Upper lobe of left lung (tissue), 6 donors: ENCODE data around the gene PTGIS. TPM values are rescaled to one million over a fixed set of nuclear protein-coding genes. Genes with fewer than 3 reads are reported as not detected.

Source experiments
- ATAC-seq, 2 donors: fragments of 200-7000 bp; cut with Tn5 transposase; one replicate each; pipeline ENCODE4 v1.9.1; 2022; ENCODE audit warnings: mild to moderate bottlenecking in 2 of 2, moderate library complexity in 2 of 2; ENCODE audit not compliant: low FRiP score in 2 of 2
- DNase-seq, 2 donors: peaks; one replicate each; pipeline ENCODE4 v3.0.0-alpha.2; 2019 to 2020
- H3K27ac ChIP-seq, 4 donors: fragments of 200-600 bp; sonication (generic); one replicate each; pipeline ENCODE4 v1.5.1; 2016 to 2019
- H3K27me3 ChIP-seq, 4 donors: fragments of 200-600 bp; sonication (generic); one replicate each; pipeline ENCODE4 v1.5.1; 2017 to 2019
- H3K36me3 ChIP-seq, 4 donors: fragments of 200-600 bp; sonication (generic); one replicate each; pipeline ENCODE4 v1.5.1; 2016 to 2019
- H3K4me1 ChIP-seq, 4 donors: fragments of 200-600 bp; sonication (generic); one replicate each; pipeline ENCODE4 v1.5.1; 2018 to 2019
- H3K4me3 ChIP-seq, 4 donors: fragments of 200-600 bp; sonication (generic); one replicate each; pipeline ENCODE4 v1.5.1; 2017 to 2019; ENCODE audit warnings: mild to moderate bottlenecking in 2 of 4, moderate library complexity in 1 of 4
- H3K9me3 ChIP-seq, 4 donors: fragments of 200-600 bp; sonication (generic); one replicate each; pipeline ENCODE4 v1.5.1; 2018 to 2019
- CTCF ChIP-seq, 6 experiments: fragments of 450-650 bp in 4 of 6; fragments of 200-600 bp in 2 of 6; sonication (generic) in 2 of 6; IDR thresholded peaks; one replicate each; pipeline ENCODE4 v1.5.1; 2016 to 2019; ENCODE audit warnings: antibody characterized with exemption in 6 of 6
- EP300 ChIP-seq, 4 donors: sonication (generic); formaldehyde crosslinking; IDR thresholded peaks; one replicate each; pipeline ENCODE4 v1.5.1; 2017; ENCODE audit warnings: antibody characterized with exemption in 4 of 4, control low read depth in 2 of 4
- POLR2A ChIP-seq, 4 donors: fragments of 450-650 bp; IDR thresholded peaks; one replicate each; pipeline ENCODE4 v1.5.1; 2016 to 2017; ENCODE audit warnings: antibody characterized with exemption in 4 of 4, mild to moderate bottlenecking in 2 of 4
- POLR2AphosphoS5 ChIP-seq, 2 donors: sonication (generic); formaldehyde crosslinking; IDR thresholded peaks; one replicate each; pipeline ENCODE4 v1.5.1; 2017; ENCODE audit warnings: antibody characterized with exemption in 2 of 2
- WGBS, 2 donors: methylation state at CpG; one replicate each; pipeline ENCODE4 v1.1.5; 2017 to 2018; 5-methylcytosine and 5-hydroxymethylcytosine counted together
- total RNA-seq, 6 donors: library from RNA; depleted of rRNA in 4 of 6; stranded (reverse); fragments of >200 nt in 4 of 6; gene quantifications; one replicate each; pipeline versions ENCODE4 v1.1.0 to v1.2.1, GENCODE V29; 2016 to 2021
- donor health status: DM: no; HTN: no; CAD: no; lungs with moderate emphysema.
- donor health status: DM: no; HTN: yes; CAD: no; lungs with severe emphysema.

PTGIS gene
- total RNA-seq, 6 donors from 2014 or later: 8.2 to 71.4 (median 18.4) TPM

GRCh38 chr20:49478266-49478665, 89.7 kb downstream of the PTGIS start:
- H3K4me3 ChIP-seq: no peak overlapping the region
- WGBS, 2 donors: 29 to 37% methylated on average over 7 of the region's 7 CpGs
- no peaks in the 10 kb centered on the region for H3K36me3 ChIP-seq
- H3K27me3 ChIP-seq: peaks cover 0 to 14% (median 7%) of the 10 kb centered on the region in 4 donors
- TF ChIP-seq POLR2AphosphoS5 (IDR thresholded peaks at IDR 0.05): no peak
- no peak for TF ChIP-seq CTCF (IDR thresholded peaks at IDR 0.05)
- TF ChIP-seq EP300 (IDR thresholded peaks at IDR 0.05): no peak
- no peak for TF ChIP-seq POLR2A (IDR thresholded peaks at IDR 0.05)
- no peak overlapping the region for H3K27ac ChIP-seq
- ATAC-seq (no peak), DNase-seq (no peak)
- H3K4me1 ChIP-seq: peaks cover 9 to 12% (median 10%) of the 10 kb centered on the region in 4 donors
- no peaks in the 10 kb centered on the region for H3K9me3 ChIP-seq

GRCh38 chr20:49477200-49477599, 90.7 kb downstream of the PTGIS start:
- H3K4me3 ChIP-seq: no peak overlapping the region
- TF ChIP-seq EP300 (IDR thresholded peaks at IDR 0.05): no peak
- no peak for TF ChIP-seq CTCF (IDR thresholded peaks at IDR 0.05)
- TF ChIP-seq POLR2A (IDR thresholded peaks at IDR 0.05): no peak
- TF ChIP-seq POLR2AphosphoS5 (IDR thresholded peaks at IDR 0.05): no peak
- H3K36me3 ChIP-seq: no peaks in the 10 kb centered on the region
- DNase-seq (no peak), ATAC-seq (no peak)
- H3K9me3 ChIP-seq: no peaks in the 10 kb centered on the region
- H3K27ac ChIP-seq: no peak overlapping the region
- peaks cover 0 to 3% (median 2%) of the 10 kb centered on the region in 4 donors for H3K4me1 ChIP-seq
- 54 to 76% methylated on average over 3 of the region's 3 CpGs for WGBS, 2 donors
- peaks cover 0 to 5% (median 1%) of the 10 kb centered on the region in 4 donors for H3K27me3 ChIP-seq

- Histone ChIP-seq H3K4me3 (no peak overlapping the region), H3K27ac (no peak overlapping the region), H3K9me3 (no peaks in the 10 kb centered on the region), H3K36me3 (no peaks in the 10 kb centered on the region), H3K4me1 (no peaks in the 10 kb centered on the region), H3K27me3 (no peaks in the 10 kb centered on the region)
- WGBS, 2 donors: 77 to 83% methylated on average over 7 of the region's 7 CpGs
- ATAC-seq (no peak), DNase-seq (no peak)
- TF ChIP-seq CTCF (IDR thresholded peaks at IDR 0.05) (no peak), POLR2AphosphoS5 (IDR thresholded peaks at IDR 0.05) (no peak), EP300 (IDR thresholded peaks at IDR 0.05) (no peak), POLR2A (IDR thresholded peaks at IDR 0.05) (no peak)
Observed at GRCh38 chr20:49476016-49476355, 92.0 kb downstream of the PTGIS start.

- Histone ChIP-seq H3K36me3 (no peaks in the 10 kb centered on the region), H3K27me3 (no peaks in the 10 kb centered on the region), H3K27ac (no peak overlapping the region), H3K4me3 (no peak overlapping the region), H3K9me3 (no peaks in the 10 kb centered on the region), H3K4me1 (no peaks in the 10 kb centered on the region)
- no peak for ATAC-seq
- WGBS, 2 donors: 87 to 93% methylated on average over 6 of the region's 6 CpGs
- DNase-seq: no peak
- TF ChIP-seq POLR2A (IDR thresholded peaks at IDR 0.05): no peak
- TF ChIP-seq EP300 (IDR thresholded peaks at IDR 0.05): no peak
- no peak for TF ChIP-seq CTCF (IDR thresholded peaks at IDR 0.05)
- TF ChIP-seq POLR2AphosphoS5 (IDR thresholded peaks at IDR 0.05): no peak
Observed at GRCh38 chr20:49475292-49476015, 92.5 kb downstream of the PTGIS start.

- ATAC-seq: no peak
- Histone ChIP-seq H3K9me3 (no peaks in the 10 kb centered on the region), H3K4me1 (no peaks in the 10 kb centered on the region), H3K36me3 (no peaks in the 10 kb centered on the region), H3K4me3 (no peak overlapping the region), H3K27ac (no peak overlapping the region), H3K27me3 (no peaks in the 10 kb centered on the region)
- no peak for DNase-seq
- TF ChIP-seq EP300 (IDR thresholded peaks at IDR 0.05): no peak
- no peak for TF ChIP-seq POLR2A (IDR thresholded peaks at IDR 0.05)
- TF ChIP-seq CTCF (IDR thresholded peaks at IDR 0.05): no peak
- no peak for TF ChIP-seq POLR2AphosphoS5 (IDR thresholded peaks at IDR 0.05)
- WGBS, 2 donors: 55 to 69% methylated on average over 5 of the region's 5 CpGs
Observed at GRCh38 chr20:49471397-49471796, 96.5 kb downstream of the PTGIS start.
